Endothelial cell of umbilical vein (primary cell): Measurements from ENCODE around the gene TRIM42.

Experiments
- POLR2A ChIP-seq: IDR thresholded peaks from 2 replicates; pipeline ENCODE4 v1.6.1; 2012; ENCODE audit warnings: low read depth, mild to moderate bottlenecking, control low read depth, low read length
- POLR2AphosphoS5 ChIP-seq: IDR thresholded peaks from 2 replicates; pipeline ENCODE4 v1.6.1; 2012; ENCODE audit warnings: low read depth, mild to moderate bottlenecking, control low read depth, low read length, moderate library complexity; ENCODE audit not compliant: insufficient read depth
- TF ChIP-seq, protein P1 (sequence below), 2 donors: IDR thresholded peaks; 1 replicate in 1 of 2; 2 replicates in 1 of 2; pipeline ENCODE4 v1.5.1; 2011; ENCODE audit warnings: low read length in 2 of 2, mild to moderate bottlenecking in 2 of 2, moderate library complexity in 2 of 2, control low read depth in 1 of 2, inconsistent platforms in 1 of 2, low read depth in 1 of 2; ENCODE audit not compliant: insufficient read depth in 1 of 2; ENCODE audit errors: extremely low read depth in 1 of 2
- TF ChIP-seq, protein P2 (sequence below): IDR thresholded peaks from 2 replicates; pipeline ENCODE4 v1.6.1; 2011; ENCODE audit not compliant: insufficient read depth, insufficient read length

DNA sequence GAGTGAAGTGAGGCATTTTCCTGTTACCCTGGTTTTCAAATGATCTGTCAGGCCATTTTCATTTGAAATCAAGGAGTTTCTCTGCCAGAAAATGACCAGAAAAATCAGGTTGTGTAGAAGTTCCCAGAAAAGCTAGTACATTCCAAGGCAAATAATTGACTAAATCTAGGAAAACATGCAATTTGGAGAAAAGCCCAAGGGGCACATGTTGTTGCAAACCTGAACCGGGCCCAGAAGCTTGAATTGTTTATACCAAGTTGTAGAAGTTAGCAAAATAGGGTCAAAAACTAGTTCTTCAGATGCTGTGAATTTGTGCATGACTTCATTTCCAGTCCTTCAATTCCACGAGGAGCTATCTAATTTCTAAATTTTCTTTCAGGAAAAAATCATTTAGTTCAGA, 31.0 kb downstream of the TRIM42 start:
- TF ChIP-seq, protein P1, sequence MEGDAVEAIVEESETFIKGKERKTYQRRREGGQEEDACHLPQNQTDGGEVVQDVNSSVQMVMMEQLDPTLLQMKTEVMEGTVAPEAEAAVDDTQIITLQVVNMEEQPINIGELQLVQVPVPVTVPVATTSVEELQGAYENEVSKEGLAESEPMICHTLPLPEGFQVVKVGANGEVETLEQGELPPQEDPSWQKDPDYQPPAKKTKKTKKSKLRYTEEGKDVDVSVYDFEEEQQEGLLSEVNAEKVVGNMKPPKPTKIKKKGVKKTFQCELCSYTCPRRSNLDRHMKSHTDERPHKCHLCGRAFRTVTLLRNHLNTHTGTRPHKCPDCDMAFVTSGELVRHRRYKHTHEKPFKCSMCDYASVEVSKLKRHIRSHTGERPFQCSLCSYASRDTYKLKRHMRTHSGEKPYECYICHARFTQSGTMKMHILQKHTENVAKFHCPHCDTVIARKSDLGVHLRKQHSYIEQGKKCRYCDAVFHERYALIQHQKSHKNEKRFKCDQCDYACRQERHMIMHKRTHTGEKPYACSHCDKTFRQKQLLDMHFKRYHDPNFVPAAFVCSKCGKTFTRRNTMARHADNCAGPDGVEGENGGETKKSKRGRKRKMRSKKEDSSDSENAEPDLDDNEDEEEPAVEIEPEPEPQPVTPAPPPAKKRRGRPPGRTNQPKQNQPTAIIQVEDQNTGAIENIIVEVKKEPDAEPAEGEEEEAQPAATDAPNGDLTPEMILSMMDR (IDR thresholded peaks at IDR 0.05; ENCODE audit: extremely low read depth in 1 of 2, insufficient read depth in 1 of 2, low read depth in 1 of 2, low read length in 2 of 2) = no peak
- TF ChIP-seq POLR2A (no peak), POLR2AphosphoS5 (no peak)
- TF ChIP-seq, protein P2, sequence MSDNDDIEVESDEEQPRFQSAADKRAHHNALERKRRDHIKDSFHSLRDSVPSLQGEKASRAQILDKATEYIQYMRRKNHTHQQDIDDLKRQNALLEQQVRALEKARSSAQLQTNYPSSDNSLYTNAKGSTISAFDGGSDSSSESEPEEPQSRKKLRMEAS = no peak
